Stimulated activated CD8-positive, alpha-beta memory T cell treated with anti-CD3 and anti-CD28 coated beads, Interleukin-12 subunit alpha, Interleukin-12 subunit beta, amount 100 ng/mL, for 24 hours (primary cell): ENCODE measurements around the gene SLAIN1.

Experiments
- DNase-seq: peaks from one replicate; pipeline ENCODE4 v3.0.0-alpha.2; 2020; ENCODE audit errors: extremely low read depth

Gene SLAIN1

DNA sequence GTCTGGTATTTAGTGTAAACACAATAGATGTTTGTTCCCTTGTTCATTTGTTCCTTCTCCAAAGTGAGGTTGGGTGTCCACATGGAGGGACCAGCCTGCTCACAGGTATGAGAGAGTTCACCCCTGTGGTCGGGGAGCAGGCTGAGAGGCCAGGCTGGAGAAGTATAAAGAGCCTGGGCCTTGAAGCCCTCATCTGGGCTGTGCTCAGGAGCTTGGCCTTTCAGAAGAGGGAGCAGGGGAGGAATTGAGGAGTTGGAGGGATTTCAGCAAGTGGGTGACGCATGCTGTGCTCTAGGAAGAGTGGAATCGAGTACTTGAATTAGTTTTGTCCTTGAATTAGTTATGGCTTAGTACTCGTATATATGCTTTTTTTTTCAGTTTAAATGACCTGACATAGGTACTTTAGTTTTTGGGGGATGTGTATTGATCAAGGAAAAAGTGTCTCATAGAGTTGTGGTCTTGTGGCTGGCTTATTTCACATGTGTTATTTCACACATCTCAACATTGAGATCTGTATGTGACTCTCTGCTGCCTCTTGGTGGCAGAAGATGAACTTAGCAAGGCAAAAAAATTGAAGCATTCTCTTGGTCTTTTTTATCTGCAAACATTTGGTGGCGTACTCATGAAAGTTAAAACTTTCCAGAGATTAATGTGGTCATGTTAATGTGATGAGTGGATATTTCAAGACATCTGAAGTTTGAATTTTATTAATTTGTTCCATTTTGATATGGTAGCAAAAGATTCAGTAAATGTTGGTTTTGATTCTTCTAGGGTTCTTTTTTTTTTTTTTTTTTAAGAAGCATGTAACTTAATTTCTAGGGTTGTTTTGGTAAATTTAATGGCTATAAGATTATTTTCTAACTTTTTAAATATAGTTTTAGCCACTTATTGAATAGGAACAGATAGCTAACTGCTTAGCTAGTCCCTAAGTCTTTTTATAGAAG is 54.3 kb downstream of the SLAIN1 start:
- peak; percentile 5 for DNase-seq

DNA sequence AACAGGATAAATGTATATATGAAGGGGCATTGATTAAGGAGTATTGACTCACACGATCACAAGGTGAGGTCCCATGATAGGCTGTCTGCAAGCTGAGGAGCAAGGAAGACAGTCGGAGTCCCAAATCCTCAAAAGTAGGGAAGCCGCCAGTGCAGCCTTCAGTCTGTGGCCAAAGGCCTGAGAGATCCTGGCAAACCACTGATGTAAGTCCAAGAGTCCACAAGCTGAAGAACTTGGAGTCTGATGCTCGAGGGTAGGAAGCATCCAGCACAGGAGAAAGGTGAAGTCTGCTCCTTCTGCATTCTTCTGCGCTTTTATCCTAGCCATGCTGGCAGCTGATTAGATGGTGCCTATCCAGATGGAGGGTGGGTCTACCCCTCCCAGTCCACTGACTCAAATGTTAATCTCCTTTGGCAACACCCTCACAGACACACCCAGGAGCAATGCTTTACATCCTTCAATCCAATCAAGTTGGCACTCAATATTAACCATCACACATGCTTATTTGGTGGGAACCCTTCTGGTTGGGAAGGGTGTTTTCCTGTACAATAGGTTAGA is 55.1 kb downstream of the SLAIN1 start:
- no peak for DNase-seq

DNA sequence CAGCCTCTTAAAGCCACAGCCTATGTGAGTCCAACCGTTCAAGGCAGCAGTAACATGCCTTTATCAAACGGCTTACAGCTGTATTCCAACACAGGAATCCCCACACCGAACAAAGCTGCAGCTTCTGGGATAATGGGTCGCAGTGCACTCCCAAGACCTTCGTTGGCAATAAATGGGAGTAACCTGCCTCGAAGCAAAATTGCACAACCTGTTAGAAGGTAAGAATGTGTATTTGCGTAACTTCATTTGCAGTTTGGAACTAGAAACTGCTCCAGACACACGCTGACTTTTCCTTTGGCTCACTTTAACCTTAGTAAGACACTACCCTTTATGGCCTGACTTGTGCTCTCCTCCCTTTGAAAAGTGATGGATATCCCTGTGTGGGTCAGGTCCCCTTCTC is 63.4 kb downstream of the SLAIN1 start:
- DNase-seq, result no peak

DNA sequence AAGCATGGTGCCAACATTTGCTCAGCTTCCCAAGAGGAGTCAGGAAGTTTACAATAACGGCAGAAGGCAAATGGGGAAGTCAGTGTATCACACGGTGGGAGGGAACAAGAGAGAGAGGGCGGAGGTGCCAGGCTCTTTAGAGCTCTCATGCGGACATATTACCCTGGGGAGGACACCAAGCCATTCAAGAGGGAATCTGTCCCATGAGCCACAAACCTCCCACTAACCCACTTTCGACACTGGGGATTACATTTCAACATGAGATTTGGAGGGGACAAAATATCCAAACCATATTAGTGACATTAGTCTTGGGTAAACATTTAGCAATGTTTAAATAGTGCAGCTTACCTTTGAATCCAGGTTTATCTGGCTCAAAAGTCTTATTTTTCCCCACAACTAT is 69.9 kb downstream of the SLAIN1 start:
- no peak for DNase-seq

DNA sequence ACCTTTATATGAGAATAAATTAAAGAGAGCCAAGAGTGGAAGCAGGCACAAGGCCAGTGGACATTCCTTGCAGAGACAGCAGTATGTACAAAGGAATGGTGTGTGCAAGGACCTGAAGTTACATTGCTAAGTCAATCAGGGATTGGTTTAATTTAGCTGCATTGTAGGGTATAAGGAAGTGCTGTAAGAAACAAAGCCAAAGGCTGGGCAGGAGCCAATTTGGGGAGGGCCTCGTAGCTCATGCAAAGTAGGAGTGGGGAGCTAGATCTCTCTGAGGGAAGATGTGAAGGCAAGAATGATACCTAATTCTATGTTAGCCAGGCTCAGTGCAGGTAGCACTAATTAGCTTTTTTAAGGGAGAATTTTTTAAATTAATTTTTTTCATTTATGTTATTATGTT is 76.7 kb downstream of the SLAIN1 start:
- DNase-seq, result no peak

DNA sequence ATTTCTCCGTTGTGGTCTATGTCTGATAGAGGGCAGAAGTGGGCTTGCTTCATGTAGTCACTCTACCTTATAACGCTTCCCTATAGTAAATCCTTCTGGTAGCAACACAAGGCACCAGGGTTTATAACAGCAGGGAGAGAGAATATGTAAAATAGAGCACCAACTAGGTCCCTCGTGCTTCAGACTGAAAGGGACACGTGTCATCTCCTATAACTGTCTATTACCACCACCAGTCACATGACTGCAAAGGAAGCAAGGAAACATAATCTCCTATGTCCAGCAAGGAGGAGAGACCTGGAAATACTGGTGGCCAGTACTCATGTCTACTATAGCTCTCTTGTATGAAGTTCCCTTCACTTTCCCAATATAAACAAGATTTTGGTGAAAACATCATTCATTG is 79.2 kb downstream of the SLAIN1 start:
- DNase-seq, result no peak

DNA sequence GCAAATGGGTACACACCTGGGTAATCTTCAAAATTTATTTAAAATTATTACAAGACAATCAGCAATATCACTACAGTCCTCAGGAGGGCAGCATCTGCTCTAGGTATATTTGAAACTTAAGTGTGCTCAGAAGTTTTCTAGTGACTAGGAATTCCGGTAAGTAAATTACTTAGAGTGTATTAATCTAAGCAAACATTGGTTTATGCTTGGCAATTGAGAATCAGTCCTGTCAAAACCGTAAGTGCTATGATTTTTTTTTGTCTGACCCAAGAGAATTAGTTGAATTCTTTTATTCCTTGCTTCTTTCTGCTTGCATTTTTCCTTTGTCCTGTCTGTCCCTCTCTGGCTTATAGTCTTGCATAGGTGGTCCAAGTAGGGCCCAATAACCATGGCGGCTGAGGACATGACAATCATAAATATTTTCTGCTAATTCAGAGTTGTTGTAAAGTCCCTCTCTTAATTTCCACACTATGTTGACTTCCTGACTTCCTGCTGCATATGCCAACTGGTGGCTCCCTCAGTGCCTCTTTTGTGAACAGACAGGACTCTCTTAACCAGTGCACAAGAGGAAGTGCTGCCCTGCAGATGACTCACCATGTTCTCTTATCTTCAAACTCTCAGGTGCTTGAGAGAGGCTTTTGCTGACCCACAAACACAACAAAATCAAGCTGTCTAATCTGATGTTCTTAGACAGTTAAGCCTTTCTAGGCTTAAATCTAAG is 82.2 kb downstream of the SLAIN1 start:
- DNase-seq, result no peak

DNA sequence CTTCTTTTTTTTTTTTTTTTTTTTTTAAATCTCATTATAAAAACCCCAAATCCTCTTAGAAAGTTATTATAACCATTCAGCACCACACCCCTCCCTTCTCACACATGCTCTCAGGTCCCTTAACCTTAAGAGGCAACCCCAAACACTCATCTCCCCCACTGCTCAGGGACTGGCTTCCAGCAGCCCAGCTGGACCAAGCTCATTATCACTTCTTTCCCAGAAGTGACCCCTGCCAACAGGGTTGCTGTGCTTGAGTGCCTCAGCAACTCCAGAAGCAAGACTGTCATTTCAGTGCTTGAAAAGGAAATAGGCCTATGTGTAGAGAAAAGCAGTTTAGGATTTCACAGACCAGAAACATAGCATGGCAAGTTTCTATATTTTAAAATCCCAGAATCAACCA is 84.3 kb downstream of the SLAIN1 start:
- DNase-seq, result no peak

DNA sequence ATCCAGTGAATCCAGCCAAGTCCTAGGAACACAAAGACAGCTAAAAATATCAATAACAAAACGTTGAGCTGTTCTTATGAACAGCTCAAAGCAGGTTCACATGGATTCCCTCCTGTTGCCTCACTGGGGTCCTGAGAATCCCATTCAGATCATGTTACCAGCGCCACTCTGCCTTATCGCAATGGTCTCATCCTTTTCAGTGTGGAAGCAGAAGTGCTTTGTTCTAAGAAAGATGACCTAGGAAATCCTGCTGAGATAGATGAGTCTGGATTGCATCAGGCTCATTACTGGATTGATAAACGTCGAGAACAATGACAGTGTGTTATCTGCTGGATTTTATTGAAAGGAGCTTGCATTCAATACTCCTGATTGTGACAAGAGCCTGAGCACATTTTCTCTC is 87.0 kb downstream of the SLAIN1 start:
- no peak for DNase-seq

DNA sequence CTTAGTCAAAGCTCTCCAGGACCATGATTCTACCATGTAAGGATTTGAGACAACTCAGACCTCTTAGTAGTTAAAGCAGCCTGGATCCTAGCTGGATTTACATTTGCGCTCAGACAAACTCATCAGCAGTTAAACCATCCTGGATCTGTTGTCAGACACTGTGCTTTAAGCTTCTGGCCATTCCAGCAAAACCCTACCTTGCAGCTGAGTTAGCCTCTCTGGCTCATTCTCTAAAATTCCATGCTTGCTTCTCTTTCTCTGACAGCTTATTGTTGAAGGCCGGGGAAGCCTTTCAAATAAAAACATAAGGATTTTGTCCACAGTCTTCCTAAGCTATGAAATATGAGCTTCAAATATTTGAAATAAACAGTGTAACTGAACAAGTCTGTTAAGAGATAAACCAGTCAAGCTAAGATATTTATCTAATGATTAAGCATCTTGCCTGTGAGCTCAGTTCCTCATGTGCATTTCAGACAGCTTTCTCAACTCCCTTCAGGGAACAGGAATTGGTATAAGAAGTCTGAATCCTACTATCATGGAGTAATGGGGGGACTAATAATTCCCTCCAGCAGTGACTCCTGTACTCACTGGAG is 89.3 kb downstream of the SLAIN1 start:
- no peak for DNase-seq

DNA sequence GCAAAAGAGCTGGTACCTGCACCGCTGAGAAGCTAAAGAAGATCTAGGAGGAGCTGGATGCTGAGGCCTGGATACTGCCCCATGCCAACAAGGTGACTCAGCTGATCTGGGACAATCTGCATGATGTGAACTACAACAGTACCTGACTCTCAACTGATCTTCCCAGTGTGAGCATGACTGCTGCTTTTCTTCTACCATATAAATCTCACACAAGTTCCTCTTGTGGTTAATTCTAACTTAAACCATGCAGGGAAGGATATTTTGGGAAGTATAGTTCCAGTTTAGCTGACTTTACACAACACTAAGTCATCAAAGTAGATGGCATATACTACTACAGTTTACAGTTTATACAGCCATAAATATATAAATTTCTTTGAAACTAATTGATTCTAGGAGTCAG is 91.9 kb downstream of the SLAIN1 start:
- no peak for DNase-seq

DNA sequence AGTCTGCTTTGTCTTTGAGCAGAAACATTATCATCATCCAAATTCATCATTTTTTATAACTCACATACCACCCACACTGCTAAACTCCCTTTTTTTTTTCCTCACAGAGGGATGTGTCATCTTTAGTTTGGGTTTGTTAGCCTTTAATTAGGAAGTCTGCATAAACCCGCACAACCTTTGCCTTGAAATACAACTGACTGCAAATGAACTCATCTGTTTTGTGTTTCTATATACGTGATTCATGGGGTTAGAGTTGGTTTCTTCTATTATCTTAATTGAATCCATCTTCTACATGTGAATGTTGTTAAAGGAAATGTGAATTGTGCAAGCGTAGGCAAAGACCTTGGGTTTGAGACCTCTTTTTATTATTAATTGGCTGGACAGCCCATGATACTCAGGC is 102.7 kb downstream of the SLAIN1 start:
- DNase-seq, result no peak

DNA sequence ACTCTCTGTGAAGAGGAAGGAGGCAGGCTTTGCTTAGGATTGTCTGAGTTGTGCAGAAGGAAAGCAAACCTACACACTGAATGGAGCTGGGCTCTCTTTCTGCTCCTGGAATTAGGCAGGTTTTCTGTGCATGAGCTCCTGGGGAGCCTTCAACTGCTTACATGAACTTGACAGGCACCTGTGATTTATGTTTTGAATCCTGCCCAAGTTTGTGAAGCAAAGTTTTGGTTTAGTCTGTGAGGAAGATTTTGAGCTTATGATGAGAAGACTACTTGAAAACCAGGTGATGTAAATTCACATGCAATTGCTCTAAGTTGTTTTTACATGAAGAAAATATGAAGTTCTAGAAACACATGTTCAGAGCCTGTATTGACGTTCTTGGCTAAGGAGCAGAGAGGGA is 109.0 kb downstream of the SLAIN1 start:
- no peak for DNase-seq

DNA sequence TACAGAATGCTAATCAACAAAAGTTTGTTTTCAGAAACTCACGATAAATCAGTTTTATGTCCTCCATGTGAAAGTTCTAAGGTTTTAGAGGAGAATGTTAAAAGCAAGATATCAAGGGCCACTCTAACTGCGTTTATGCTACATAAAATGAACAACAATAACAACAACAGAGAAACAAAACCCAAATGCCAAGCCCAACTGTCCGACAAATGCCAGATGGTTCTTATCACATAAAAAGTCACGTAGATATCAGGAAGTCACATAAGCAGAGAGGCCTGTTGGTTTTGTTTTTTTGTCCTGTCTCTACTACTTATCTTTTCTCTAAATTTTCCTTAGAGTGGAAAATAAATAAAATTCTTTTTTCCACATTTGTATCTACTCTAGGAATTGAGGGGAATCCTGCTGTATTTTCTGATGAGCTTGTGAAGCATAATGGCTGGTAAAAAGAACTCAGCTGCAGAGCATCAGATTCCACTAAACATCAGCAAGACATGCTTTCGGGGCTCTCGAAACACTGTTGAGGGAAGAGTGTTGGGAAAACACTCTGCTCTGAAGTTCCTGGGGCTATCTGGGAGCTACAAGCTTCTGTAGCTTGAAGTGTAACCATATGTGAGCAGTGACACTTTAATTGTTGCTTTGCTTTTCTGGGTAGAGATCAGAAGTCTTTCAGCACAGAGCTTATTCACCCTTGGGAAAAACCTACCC is 110.1 kb downstream of the SLAIN1 start:
- DNase-seq, result no peak

DNA sequence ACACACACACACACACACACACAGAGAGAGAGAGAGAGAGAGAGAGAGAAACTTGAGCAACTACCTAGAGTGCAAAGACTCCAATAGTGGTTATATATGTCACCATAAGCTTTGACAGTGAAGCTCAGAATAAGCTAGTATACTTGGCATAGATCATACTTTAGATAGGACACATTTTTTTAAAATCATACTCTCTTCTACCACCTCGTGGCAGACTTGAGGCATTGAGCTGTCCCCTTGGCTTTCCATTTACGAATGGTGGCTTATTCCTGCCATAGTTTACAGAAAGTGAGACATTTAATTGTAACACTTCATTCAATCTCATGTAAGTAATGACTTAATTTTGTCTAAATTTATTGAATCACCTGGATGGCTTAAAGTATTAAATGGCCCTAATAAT is 112.9 kb downstream of the SLAIN1 start:
- DNase-seq, result no peak

DNA sequence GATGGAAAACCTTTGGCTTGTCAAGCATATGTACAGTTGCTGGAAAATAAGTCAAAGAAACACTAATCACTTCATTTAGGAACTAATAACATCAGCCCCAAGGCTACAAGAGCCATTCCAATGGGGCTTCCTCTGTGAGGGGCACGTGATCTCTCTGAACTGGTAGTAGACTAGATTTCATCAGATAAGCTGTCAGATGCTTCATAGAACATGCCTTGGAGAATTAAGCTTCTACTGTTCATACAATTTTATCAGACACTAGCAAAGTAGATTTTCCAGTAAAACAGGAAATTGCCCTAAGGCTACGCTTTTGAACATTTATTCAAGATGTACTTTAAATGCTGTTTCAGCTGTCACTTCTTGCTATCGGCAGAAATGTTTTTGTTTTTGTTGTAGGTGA is 113.4 kb downstream of the SLAIN1 start:
- no peak for DNase-seq

DNA sequence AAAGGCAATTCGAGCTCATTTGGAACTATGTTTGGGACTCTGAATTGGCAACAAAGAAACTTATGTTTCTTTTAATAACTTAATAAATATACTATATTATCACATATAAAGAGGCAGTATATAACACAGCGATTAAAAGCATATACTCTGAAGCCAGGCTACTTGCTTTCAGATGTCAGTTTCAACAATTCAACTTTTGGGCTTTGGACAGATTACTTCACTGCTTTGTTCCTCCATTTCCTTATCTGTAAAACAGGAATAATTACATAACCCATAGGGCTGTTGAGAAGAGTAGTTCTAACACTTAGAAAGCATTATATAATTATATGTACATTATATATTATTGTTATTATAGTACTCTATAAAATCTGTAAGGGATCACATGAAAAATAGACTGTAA is 113.9 kb downstream of the SLAIN1 start:
- DNase-seq, result no peak

DNA sequence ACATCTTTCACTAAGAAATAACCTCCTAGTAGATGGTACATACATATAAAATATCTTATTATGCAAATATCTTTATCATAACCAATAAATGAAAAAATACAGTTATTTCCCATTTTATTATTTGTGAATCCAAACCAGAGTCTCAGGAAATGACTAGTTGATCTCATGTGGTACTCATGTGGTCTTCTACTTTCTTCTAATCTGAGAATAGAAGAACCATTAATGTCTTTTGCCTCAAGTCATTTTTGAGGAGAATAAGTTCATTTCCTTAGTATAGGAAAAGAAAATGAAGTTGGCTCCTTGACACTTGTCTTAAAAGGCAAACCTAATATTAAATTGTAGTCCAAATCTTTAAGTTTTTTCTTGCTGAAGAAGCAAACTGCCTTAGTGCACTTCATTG is 114.5 kb downstream of the SLAIN1 start:
- DNase-seq, result no peak
